Activated CD4-positive, CD25-positive, alpha-beta regulatory T cell (primary cell): ENCODE data around the gene NR2C2AP.
"Not testable (repeated sequence)": the region's sequence is repeated elsewhere in the genome, so short reads cannot be mapped to it uniquely, and the experiment has no call there.

ENCODE experiments used
- DNase-seq, 4 experiments: peaks; one replicate each; lab custom pipeline; 2025; lab: John Stamatoyannopoulos, UW

Gene NR2C2AP, protein sequence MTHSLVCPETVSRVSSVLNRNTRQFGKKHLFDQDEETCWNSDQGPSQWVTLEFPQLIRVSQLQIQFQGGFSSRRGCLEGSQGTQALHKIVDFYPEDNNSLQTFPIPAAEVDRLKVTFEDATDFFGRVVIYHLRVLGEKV

GRCh38 chr19:19203012-19203856 lies at the start of gene NR2C2AP:
Gene NR2C2AP (minus strand): TSS chr19:19203414. CDS start chr19:19203060, 354 bp downstream.
- DNase-seq, result peak; percentile 74 to 82 (median 79)

DNA sequence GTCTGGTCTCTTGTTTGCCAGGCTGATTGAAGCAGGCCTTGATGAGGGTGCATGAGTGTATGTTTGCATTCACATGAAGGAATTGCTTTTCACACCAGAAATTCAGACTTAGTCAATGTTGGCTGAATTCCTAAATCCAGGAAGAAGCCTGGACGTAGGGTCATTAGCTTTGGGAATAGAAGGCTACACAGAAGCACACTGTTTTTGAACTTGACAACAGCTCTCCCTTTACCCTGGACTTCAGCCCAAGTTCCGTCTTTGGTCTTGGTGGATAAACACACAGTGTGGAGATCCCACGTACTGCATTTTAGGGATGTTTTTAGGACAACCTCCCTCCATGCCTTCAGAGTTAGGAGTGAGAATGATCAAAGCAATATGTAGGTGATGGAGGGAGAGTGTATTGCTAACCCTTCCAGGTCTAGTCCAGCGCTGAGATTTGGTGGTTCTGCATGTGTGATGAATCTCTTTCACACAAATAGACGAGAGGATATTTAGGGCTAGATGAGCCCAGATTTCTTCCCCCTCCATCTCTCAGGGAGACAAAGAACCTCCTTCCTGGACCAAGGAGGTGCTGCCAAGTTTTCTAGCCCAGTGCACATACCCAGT lies 47.1 kb upstream of the NR2C2AP start:
- no peak for DNase-seq

- no peak for DNase-seq
These were observed 37.3 kb upstream of the NR2C2AP start for GRCh38 chr19:19240476-19240875.

DNA sequence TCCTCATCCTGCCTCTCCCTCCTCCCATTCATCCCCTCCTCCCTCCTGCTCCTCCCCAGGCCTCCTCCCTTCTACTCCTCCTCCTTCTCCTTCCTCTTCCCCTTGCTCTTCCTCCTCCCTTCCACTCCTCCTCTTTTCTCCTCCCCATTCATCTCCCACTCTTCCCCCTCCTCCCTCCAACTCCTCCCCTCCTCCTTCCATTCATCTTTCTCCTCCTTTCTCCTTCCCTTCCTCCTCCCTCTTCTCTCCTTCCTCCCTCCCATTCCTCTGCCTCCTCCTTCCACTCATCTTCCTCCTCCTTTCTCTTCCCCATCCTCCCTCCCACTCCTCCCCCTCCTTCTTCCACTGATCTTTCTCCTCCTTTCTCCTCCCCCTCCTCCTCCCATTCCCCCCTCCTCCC lies 36.5 kb upstream of the NR2C2AP start:
- DNase-seq, result no peak

GRCh38 chr19:19238126-19238894 lies 35.1 kb upstream of the NR2C2AP start:
- no peak for DNase-seq

GRCh38 chr19:19236173-19236572 lies 33.0 kb upstream of the NR2C2AP start:
- no peak for DNase-seq

- DNase-seq, result no peak
These were observed 31.1 kb upstream of the NR2C2AP start for GRCh38 chr19:19234220-19234816.

DNA sequence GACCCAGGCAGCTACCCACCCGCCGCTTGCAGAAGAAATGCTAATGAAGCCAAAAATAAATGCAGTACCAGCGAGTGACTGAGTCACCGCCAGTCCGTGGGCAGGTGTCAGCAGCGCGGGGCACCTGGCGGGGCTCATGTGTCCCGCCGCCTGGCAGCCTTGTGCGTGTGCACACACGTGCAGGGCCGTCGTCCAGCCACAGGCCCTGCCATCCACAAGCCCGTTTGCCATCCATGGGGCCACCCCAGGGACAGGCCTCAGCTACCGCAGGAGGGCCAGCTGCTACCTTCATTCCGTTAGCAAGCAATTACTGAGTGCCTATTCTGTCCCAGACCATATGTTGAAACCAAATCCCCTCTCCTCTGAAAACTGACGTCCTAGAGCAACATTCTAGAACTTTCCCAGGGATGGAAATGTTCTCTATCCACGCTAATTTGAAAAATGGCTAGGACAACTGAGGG lies 29.1 kb upstream of the NR2C2AP start:
- DNase-seq, result no peak

- no peak for DNase-seq
These were observed 27.8 kb upstream of the NR2C2AP start for GRCh38 chr19:19230999-19231398.

DNA sequence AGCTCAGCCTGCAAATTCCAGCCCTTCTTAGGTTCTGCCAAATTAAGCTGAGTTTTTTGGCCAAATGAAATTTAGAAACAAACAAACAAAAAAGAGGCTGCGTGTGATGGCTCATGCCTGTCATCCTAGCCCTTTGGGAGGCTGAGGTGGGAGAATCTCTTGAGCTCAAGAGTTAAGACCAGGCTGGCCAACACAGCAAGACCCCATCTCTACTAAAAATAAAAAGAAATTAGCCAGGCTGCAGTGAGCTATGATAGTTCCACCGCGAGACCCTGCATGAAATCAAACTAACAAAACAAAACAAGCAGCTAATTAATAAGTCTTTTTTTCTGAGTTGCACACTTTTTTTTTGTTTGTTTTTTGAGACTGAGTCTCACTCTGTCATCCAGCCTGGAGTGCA lies 26.5 kb upstream of the NR2C2AP start:
- DNase-seq, result no peak

GRCh38 chr19:19227217-19227616 lies 24.0 kb upstream of the NR2C2AP start:
- no peak for DNase-seq

GRCh38 chr19:19226663-19227062 lies 23.4 kb upstream of the NR2C2AP start:
- DNase-seq, result no peak

DNA sequence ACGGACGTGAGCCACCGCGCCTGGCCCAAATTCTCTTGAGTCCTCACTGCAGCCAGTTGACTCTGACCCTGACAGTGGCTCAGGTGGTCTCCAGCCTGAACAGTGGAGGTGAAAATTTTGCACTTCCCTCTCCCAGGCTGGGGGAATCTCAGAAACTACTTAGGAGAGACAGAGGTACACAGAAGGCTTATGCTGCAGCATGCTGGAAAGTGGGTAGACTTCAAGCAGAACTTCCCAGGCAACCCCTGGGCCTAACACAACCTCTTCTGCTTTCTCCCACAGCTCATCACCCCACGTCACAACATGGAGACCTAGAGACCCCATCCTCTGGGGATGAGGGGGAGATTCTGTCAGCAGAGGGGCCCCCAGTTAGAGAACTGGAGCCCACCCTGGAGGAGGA lies 23.0 kb upstream of the NR2C2AP start:
- DNase-seq, result no peak

- DNase-seq, result peak; percentile 42 to 68 (median 60)
These were observed 21.8 kb upstream of the NR2C2AP start for GRCh38 chr19:19224852-19225494.

DNA sequence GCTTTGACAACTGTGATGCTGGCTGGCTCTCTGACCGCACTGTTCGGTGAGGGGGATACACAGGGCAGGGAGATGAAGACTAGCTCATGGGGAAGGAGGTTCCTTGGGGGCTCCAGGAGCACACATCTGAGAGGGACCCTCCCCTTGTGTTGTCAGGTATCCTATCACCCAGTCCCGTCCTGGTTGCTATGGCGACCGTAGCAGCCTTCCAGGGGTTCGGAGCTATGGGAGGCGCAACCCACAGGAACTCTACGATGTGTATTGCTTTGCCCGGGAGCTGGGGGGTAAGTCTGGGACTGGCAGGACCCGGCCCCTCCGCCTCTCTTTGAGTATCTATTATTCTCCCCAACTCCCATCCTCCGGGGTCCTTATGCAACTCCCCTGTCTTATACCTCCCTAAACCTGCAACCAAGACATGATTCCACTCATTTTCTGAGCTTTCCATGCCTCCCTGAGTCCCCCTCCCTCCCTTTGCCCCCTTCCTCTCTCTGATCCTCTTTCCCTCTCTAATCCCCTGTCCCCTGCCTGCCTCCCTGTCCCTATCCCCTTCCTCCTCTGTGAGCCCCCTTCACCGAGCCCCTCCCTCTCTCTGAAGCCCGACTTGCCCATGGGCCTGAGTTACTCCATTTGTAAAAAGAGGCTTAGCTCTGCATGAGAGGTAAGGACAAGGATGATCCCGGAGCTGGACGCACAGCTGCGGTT lies 21.1 kb upstream of the NR2C2AP start:
- DNase-seq, result no peak

- no peak for DNase-seq
These were observed 20.4 kb upstream of the NR2C2AP start for GRCh38 chr19:19223636-19224035.

DNA sequence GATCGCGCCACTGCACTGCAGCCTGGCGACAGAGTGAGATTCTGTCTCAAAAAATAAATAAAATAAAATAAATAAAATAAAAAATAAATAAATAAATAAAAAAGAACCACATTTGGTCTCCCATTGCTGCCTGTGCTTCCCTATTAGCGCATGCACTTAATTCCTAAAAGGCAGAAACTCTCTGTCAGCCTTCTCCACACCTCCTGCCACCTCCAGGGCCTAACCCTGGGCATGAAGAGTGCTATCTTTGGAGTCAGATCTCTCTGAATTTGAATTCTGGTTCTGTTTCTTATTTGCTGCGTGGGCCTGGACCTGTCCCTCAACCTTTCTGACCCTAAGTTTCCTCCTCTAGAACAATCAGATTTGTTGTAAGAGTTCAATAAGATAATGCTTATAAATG lies 19.8 kb upstream of the NR2C2AP start:
- DNase-seq, result no peak

DNA sequence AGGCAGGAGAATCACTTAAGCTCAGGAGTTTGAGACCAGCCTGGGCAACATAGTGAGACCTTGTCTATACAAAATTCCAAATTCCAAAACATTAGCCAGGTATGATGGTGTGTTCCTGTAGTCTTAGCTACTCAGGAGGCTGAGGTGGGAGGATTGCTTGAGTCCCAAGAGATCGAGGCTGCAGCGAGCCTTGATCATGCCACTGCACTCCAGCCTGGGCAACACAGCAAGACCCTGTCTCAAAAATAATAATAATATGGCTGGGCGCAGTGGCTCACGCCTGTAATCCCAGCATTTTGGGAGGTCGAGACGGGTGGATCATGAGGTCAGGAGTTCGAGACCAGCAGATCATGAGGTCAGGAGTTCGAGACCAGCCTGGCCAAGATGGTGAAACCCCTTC lies 17.8 kb upstream of the NR2C2AP start:
- not testable (repeated sequence) for DNase-seq

DNA sequence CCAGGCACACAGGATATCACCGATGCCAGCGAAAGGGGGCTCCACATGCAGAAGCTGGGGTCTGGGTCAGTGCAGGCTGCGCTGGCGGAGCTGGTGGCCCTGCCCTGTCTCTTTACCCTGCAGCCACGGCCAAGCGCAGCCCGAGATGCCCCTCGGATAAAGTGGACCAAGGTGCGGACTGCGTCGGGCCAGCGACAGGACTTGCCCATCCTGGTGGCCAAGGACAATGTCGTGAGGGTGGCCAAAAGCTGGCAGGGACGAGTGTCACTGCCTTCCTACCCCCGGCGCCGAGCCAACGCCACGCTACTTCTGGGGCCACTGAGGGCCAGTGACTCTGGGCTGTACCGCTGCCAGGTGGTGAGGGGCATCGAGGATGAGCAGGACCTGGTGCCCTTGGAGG lies 15.7 kb upstream of the NR2C2AP start:
- DNase-seq, result no peak

DNA sequence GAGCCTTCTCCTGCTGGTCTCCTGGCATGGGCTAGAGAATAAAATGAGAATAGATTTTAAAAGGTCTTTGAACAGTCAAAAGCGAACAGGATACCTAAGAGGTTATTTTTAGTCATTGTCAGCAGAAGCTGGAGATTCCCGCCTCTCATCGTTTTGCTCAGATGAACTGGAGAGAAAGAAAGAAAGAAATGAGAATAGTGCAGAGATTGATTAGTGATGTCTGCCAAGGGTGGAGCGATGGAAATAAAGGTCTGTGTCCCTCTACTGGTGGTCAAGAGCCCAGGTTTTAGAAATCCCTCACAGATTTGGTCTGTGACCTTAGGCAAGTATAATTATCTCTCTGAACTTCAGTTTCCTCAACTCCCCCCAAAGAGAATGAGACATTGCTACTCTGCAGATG lies 13.9 kb upstream of the NR2C2AP start:
- DNase-seq, result no peak

- DNase-seq, result no peak
These were observed 12.6 kb upstream of the NR2C2AP start for GRCh38 chr19:19215792-19216191.
